Iris pigment epithelial cell (primary cell): ENCODE measurements around the gene FRYL.
"Not testable (repeated sequence)": the region's sequence is repeated elsewhere in the genome, so short reads cannot be mapped to it uniquely, and the experiment has no call there.

Source experiments
- DNase-seq: peaks from one replicate; pipeline ENCODE4 v3.0.0-alpha.2; 2011; ENCODE audit warnings: low read depth

The FRYL gene

DNA sequence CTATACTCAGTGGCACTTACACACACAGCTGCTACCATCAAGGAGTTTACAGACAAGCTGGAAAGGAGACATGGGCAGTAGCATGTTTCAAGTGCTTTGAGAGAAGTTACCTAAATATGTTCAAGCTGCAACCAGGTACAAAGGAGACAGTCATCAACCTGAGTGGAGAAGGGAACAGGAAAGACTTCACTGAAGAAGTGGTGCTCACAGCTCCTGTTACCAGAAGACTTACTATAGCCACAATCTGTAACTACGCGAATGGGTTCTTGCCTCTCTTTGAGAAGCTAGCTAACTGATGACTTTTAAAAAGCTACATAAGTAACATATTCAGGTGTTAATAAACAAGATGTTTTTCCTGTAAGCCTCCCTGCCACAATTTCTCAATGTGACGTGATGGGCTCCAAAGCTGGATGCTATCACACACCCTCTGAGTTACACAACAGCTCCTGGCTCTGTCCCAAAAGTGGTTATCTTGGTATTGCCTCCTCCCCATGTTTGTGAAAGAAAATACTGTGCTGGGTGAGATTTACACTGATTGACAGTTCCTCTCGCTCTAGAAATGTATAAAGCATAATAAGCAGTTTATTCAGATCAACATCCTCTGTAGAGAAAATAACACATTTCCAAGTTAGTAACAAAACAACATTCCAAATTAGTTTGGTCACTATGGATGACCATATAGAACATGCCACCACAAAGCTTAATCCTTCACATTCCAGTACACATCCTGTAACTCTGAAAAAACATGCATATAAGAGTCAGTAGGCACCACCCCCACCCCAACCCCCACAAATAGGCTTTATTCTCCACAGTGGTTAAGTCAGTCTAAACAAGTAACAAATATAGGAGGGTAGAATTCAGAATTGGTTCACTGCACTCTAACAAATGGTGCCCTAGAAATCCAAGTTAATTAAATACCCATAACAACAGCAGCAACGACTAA, 81.8 kb downstream of the FRYL start:
- peak; percentile 96 for DNase-seq

DNA sequence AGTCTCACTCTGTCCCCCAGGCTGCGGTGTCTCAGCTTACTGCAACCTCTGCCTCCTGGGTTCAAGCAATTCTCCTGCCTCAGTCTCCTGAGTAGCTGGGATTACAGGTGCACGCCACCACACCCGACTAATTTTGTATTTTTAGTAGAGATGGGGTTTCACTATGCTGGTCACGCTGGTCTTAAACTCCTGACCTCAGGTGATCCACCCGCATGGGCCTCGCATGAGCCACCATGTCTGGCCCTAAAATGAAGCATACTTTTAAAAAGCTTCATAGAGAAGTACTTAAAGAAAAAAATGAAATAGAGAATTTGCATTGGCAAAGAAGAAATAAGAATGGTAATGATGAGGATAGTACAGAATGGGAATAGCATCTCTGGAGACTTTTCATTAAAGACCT, 82.6 kb downstream of the FRYL start:
- not testable (repeated sequence) for DNase-seq

DNA sequence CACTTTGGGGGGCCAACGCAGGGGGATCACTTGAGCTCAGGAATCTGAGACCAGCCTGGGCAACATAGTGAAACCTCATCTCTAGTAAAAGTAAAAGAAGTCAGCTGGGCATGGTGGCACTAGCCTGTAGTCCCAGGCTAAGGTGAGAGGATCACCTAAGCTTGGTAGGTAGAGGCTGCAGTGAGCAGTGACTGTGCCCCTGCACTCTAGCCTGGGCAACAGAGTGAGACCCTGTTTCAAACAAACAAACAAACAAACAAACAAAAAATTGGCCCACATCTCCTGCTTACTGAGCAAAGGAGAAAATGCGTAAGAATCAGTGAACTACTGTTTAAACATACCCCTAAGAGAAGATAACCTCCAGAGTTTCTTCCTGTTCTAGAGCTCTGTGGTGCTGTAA, 85.3 kb downstream of the FRYL start:
- no peak for DNase-seq

DNA sequence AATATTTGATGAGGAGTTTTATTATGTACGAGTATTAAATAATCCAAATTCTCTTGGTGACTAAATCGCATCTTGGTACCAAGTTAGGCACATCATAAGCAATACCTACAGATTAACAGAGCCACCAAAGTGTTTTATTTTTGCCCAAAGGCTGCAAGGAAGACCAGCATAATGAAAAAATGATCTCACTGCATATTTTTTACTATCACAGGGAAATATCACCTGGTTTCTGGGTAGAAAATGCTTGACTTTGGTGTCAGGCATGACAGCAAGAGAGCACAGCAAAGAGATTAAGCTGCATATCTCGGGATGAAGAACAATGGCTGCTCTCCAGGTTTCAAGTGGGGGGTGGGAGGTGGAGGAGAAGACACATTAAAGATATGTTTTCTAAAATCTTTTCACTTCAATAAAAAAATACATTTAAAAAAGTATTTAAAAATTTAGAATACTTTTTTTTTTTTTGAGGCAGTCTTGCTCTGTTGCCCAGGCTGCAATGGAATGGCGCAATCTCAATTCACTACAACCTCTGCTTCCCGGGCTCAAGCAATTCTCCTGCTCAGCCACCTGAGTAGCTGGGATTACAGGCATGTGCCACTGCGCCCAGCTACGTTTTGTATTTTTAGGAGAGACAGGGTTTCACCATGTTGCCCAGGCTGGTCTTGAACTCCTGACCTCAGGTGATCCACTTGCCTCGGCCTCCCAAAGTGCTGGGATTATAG, 86.1 kb downstream of the FRYL start:
- no peak for DNase-seq

DNA sequence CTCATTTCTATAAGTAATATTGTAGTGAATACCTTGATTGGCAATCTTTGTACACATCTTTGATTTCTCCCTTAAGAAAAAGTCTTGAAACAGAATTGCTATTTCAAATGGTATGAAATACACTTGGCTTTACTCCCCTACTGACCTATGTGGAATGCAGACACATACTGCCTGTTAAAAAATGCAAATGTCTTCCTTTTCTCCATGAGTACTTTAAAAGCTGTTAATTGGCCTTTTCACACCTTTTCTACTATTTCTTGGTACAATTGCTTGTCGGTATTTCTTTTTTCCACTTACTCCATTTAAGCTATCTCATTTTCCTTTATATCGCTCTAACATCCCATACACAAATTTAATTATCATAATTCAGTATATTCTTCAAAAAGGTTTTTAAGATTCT, 87.2 kb downstream of the FRYL start:
- DNase-seq: no peak

DNA sequence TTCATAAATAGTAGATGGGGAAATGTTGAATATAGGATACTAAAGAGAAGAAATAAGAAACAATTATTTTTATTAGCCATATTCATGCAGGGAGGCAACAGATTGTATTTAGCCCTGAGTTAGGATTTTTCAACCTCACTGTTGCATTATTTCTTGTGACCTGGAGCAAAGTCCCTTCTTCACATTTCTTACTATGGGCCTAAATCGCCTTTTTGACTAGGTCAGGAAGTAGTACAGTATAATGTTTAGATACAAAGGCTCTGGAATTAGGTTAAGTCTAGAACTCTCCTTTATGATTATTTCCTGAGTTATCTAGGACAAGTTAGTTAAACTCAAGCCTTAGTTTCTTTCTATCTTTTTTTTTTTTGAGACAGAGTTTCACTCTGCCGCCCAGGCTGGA, 88.0 kb downstream of the FRYL start:
- DNase-seq: no peak

DNA sequence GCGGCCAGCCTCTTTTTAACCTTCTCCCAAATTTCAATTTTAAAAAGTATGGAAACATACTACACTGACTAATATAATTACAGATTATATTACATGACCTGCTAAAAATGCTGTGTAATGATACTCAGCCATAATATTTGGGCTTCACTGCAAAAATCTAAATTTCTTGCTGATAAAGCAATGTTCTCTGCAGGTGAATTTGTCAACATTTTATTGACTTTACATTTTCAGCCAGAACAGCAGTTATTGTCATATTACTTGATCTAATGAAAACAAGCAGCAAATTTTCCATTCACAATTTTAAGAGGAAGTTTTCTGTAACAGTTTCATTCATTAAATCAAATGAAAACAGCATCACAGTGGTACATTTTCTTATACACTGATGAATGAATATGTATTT, 91.1 kb downstream of the FRYL start:
- DNase-seq: no peak

DNA sequence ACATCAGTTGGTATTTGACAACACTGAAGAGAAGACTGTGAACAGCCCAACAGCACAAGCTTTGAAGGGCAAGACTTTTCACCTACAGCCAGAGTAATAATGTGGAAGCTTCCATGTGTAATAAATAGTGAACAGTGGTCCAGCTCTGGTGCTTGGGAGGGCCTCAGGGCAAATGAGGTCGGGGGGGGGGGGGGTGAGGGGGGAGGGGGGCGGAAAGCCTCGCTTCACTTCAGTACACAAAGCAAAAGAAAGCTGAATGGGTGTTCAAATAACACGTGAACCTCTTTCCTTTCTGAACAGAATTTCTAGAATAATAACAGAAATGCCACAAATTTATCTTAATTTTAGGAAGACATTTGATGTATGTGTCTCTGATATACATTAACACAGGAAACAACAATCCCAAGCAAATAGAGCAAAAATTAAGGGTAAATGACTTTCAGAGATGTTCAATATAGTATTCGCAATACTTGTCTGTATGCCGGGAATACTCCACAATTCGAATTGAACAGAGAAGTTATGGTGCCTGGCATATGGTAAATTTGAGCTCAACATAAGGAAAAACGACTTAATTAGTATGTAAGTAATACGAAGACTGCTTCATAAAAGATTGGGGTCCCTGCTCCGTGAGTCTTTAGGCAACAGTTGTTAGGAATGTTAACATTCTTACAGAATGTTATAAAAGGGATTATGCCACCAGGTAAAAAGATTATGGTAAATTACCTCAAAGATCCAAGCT, 92.6 kb downstream of the FRYL start:
- no peak for DNase-seq

DNA sequence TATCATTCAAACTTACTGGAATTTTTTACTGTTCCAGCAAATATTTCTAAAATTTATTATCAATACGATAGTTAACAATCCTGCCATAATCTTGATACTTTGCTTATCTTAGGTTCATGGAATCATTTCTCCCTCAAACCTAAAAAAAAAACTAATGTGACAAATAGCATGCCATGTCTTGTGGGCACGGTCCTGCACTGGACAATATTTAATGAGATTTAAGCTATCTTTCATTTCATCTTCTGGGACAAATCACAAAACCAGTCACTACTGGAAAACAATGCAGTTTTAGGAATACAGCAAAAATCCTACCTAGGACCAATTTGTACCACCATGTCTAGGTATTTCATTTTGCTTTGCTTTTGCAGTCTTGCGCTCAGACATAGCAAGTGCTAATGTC, 93.7 kb downstream of the FRYL start:
- no peak for DNase-seq

DNA sequence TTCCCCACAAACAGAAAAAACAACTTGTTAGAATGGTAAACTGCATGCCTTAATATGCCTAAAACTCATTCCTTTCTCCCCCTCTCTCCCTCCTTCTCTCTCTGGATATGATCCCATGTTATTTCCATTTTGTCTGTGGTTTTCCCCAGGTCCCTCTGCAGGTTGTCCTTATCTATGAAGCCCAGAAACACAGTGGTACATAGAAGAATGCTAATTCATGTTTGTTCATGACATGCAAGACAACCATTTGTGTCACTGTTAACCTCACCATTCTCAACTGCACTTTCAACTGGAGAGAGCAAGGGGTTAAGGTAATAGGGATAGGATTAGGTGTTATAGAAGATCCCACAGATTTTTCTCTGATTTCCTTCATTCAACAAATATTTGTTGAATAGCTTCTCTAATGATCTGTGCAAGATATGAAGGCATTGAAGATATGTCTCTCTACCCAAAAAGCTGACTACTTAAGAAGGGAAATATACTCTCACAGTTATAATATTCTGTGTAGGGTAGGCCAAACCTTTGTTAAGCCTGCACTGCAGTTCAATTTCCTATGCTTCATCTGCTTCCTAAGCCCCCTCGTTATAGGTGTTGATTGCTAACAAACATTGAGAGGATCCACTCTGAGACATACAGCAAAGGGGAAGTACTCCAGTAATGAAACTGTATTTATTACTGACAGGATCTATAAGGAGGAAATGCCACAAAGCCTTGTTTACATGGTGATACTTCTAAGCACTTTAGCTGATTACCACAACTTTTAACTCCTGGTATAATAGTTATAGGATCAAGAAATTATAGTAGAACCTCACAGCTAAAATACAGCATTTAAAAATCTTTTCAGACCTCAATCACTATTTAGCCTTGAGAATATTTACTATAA, 96.1 kb downstream of the FRYL start:
- no peak for DNase-seq

DNA sequence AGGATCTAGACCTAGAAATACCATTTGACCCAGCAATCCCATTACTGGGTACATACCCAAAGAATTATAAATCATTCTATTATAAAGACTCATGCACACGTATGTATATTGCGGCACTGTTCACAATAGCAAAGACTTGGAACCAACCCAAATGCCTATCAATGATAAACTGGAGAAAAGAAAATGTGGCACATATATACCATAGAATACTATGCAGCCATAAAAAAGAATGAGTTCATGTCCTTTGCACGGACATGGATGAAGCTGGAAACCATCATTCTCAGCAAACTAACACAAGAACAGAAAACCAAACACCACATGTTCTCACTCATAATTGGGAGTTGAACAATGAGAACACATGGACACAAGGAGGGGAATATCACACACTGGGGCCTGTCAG, 97.2 kb downstream of the FRYL start:
- DNase-seq: not testable (repeated sequence)

DNA sequence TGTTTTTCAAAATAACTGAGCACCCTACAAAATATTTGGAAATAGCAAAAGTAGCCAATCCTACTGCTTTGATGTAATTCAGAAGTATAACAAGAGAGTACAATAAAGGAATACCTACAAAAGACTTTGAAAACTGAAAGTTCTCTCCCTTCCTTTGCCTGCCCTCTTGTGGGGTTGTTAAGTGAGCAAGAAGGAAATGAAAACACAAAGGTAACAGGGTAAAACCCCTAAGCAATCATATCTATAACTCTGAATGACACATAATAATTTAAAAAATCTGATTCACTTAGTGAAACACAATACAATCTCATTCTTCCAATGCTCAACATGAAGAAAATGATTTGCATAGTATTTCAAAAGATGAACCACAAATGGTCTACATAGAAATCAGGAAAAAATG, 98.2 kb downstream of the FRYL start:
- DNase-seq: peak; percentile 59

DNA sequence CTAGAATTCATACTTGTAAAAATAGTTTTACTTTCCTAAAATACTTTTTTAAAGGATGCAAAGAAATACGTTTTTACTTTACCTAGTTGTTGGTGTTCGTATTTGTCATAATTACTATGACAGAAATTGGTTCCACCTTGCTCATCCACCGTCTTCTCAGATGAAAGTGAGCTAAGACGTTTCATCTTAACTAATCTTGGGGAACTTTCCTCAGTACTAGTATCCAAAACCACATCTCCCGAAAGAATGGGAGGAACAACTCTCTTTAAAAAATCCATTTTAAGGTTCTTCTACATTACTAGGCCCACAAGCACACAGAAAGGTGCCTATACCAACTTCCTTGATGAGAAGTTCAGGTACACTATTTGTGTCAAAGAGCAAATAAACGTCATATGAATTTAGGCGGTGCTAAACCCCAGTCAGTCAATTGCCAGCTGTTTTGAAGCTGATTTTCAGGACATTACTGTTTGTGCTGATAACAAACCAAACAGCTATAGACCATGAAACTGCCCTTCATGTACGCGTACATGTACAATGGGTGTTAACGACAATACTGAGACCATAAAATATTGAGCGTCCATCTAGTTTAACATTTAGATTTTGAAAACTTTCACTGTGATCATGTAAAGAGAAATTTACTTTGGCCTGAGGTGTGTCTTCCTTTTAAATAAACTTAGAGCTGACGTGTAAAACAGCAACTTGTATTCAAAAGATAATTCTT, 99.1 kb downstream of the FRYL start:
- no peak for DNase-seq

DNA sequence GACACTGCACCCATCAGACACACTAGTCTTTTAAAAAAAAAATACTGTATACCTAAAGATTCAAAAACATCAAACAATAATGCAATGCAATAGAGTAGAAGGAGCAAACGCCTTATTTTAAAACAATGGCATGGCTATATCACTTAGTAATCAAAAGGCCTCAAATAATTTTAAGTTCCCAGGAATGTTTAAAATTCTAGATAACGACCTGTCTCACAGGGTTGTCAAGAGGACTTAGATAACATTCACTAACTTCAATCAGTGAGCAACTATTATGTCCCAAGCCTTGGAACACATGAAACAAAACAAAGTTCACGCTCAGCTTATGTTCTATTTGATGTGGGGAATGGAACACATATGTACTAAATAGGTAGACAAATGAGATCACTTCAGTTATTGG, 106.5 kb downstream of the FRYL start:
- DNase-seq: no peak

DNA sequence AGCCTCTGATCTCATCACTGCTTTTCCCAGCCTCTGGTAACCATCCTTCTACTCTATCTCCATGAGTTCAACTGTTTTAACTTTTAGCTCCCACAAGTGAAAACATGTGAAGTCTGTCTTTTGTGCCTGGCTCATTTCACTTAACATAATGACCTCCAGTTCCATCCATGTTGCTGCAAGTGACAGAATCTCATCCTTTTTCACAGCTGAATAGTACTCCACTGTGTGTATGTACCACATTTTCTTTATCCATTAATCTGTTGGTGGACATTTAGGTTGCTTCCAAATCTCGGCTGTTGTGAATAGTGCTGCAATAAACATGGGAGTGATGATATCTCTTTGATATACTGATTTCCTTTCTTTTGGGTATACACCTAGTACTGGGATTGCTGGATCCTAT, 109.5 kb downstream of the FRYL start:
- no peak for DNase-seq

DNA sequence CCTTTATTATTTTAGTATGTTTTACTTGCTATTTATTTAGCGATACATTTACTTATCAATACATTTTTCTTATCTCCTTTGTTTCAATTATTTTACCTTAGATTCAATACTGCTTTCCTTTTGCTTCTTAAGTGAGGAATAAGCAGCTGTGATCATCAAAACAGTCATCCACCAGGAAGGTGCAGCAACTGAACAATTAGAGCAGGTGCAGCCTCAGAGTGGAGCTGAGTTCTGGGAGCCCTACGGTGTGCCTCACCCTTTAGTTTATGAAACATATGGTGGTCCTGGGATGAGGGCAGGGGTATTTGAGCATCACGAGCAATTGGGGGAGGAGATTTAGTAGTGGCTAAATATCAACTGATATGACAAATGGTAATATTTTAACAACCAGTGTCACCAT, 111.0 kb downstream of the FRYL start:
- DNase-seq: no peak

DNA sequence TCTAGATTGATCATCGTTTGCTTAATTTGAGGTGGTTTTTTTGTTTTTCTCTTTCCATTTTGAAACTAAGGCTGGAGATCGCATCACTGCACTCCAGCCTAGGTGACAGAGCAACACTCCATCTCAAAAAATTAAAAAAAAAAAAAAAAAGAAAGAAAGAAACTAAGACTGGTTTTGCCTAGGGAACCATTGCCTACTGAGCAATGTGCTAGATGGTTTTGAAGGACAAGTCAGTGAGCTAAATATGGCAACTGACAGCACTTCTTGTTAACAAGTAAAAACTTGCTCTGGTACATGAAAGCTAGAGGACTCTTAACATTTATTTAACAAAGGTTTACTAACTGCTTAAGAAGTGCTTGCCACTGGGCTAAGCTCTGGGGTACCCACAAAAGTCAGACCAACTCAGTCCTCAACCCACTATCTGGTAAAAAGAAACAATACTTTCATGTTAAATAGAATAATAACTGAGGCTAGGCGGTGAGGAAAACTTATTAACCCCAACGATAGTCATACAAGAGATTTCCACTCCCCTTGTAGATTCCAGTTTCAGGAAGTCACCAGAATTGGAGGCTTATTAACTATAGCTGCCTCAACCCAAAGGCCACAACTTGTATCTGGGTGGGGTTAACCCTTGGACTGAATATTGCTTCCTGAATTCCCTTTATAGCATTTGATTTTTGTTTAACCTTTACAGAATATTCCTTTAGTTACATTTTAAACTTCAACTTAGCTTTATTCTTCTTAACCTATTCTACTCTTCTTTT, 111.6 kb downstream of the FRYL start:
- DNase-seq: no peak

DNA sequence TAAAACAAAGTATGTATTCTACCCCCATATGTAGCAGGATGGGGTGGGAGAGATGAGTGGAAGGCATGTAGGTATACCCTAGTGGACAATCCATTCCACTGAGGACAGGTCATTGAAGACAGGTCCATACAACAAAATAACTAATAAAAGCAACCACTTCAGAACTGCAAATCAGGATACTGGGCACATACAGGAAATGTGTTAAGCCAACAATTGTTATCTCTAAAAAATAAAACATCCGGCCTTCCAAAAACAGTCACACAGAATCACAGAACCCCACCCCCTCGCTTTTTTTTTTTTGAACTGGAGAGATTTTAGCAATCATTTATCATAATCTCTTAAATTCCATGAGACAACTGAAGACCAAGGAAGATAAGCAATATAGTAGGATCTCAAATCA, 112.9 kb downstream of the FRYL start:
- no peak for DNase-seq

DNA sequence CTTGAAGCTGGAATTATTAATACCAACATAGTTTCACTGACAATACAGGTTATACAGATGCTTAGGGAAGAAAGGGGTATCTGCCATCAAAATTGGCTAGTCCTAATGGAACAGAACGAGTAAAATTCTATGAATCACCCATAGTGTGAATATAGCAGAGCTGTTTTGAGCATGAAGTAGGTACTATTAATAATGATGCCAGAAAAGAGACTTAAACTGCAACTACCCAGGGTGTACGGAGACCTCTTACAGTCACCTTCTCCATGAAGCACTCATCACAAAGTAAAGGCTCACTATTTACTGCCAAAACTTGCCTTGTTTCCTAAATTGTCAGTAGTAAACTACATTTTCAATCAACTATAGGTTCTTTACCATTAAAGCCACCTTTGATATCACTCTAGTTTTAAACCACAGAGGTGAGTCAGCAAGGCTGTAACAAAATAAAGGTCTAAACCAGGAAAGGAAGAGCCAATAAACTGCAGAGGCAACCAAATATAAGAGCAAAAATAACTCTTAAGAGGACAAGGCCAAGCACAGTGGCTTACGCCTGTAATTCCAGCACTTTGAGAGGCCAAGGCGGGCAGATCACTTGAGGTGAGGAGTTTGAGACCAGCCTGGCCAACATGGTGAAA, 114.4 kb downstream of the FRYL start:
- DNase-seq: peak; percentile 29

DNA sequence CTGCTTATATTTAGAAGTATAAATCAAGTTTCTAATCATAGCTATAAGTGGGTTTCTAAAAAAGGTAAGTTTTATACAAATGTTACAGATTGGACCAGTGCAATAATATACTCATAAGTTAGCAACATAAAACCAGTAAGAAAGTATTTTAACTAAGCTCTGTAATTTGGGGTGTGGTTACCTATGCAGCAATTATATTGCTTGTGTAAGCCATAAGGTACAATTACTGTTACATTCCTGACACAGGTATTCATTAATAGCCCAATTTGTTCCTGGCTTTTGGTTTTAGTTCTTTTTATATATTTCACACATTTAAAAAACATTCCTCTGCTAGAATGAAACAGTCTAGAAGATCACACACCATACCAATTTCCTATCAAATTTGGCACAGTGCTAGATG, 115.1 kb downstream of the FRYL start:
- DNase-seq: no peak
